ENCODE results near the gene PLAAT3.
"Not testable (repeated sequence)": the region's sequence is repeated elsewhere in the genome, so short reads cannot be mapped to it uniquely, and the experiment has no call there.

PLAAT3 gene

DNA sequence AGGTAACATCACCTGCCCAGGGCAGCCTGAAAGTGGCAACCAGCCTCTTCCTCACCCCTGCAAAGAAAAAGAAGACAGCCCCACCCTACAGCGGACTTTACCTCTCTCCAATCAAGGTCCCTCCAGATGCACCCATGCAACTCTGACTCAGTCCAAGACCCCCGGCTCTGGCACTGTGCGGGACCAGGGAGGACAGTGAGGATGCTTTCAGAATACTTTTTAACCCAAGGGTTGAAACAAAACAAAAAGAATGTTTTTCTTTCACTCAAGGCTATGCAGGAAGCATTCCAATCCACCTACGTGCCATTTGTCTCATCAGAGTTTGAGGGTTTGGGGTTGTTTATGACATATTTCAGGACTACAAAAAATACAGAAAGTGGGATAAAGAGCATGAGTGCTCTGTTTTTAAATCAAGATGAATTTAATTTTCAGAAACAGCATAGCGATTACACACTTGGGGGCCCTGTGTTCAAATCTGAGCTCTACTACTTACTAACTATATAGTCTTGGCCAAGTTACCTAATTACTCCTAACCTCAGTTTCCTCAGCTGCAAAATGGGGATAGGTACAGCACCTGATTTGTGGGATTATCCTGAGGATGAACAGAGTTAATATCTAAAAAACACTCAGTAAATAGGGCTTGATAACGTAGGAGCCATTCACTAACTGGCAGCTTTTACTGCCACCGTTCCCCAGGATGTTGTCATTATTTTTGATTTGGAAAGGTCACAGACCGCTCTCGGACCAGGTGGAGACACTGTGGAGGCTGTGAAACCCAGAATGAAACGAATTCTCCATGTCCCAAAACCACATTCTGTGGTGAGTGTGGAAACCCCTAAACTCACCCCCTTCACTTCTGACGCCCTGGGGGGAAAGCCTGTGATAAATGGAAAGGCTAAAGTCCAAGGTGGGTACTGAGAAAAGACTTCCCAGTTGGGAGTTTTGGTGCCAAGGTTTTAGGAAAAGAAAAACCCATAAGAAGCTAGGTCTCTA is 5.6 kb downstream of the PLAAT3 start:
- DNase-seq: no peak

DNA sequence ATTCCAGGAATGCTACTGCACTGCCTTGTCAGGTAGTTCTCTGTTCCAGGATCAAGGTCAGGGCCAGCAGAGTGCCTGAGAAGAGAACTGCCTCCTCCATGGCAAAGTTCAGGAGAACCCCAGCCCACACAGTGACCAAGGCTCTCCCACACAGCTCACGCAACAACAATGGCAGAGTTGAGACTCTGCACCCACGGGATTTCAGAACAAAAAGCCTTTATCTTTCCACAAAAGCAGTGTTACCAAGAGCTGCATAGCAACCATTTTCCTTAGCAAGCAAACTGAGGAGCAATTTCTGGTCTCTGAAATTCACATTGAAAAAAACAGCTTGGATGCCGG is 11.1 kb downstream of the PLAAT3 start:
- DNase-seq: no peak

DNA sequence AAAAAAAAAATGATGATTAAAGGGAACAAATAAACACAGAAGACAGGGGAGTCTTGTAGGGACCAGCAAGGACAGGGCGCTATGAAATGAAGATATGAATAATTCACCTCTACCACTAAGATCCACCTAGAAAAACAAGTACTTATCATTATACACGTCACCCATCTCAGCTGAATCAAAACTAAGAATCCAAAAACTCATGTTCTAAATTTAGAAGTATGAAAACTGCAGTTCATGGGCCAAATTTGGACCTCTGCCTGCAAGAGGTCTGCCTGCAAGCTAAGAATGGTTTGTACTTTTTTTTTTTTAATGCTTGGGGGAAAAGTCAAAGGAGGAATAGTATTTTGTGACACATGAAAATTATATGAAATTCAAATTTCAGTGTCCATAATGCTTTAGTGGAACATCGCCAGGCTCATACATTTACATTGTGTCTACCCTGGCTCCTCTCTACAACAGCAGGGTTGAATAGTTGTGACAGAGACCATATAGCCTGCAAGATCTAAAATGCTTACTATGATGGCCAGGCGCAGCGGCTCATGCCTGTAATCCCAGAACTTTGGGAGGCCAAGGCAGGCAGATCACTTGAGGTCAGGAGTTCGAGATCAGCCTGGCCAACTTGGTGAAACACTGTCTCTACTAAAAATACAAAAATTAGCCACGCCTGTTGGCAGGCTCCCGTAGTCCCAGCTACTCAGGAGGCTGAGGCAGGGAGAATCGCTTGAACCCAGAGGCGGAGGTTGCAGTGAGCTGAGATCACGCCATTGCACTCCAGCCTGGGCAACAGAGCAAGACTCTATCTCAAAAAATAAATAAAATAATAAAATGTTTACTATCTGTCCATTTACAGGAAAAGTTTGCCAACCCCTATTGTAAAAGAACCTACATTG is 11.7 kb downstream of the PLAAT3 start:
- not testable (repeated sequence) for DNase-seq

DNA sequence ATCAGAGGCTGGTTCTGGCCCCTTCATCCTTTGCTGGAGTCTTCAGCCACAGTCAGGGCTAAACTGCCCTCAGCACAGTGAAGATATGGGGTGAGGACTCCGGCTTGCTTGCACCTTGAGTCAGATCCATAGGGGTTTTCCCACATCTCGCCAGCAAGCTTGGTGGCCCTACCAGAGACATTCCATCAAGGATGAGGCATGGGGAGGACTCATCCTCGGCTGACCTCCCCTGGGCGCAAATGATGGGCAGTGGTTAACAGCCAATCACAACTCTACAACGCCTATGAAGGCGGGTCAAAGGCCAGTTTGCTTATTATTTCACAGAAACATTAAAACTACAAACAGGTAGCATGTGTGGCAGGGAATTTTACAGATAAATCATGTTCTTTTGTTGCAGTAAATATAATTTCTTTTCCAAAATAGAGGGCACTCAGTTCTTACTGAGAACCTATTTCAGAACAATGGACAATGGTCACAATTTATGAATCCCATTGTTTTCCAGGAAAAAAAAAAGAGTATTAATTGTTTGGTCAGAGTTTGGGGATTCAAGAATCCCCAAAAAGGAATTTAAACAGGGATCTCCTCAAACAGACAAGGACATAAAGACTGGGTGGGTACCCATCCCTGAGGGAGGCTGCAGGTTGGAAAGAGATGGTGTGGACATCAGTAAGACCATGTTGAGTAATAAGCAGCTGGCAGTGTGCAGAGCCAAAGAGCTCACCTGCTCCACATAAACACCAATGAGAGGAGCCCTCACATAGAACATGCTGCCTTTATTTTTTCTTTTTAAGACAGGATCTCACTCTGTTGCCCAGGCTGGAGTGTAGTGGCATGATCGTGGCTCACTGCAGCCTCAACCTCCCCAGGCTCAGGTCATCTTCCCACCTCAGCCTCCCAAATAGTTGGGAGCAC is 14.8 kb downstream of the PLAAT3 start:
- DNase-seq: no peak

DNA sequence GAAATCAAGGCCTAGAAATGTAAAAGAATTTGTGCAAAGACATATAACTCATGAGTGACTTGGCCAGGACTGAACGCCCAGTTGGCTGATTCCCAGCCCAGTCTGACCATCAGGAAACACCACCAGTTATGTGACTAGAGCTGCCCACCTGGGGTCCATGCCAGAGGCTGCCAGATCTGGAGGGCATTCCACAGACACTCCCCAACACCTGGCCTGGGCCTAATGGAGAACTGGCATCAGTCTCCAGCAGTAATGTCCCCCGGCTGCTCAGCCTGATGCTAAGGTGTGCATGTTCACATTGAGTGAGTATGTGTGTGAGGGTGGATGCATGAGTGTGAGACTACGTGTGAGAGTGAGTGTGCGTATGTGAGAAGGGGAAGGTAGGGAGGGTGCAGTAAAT is 15.7 kb downstream of the PLAAT3 start:
- no peak for DNase-seq

DNA sequence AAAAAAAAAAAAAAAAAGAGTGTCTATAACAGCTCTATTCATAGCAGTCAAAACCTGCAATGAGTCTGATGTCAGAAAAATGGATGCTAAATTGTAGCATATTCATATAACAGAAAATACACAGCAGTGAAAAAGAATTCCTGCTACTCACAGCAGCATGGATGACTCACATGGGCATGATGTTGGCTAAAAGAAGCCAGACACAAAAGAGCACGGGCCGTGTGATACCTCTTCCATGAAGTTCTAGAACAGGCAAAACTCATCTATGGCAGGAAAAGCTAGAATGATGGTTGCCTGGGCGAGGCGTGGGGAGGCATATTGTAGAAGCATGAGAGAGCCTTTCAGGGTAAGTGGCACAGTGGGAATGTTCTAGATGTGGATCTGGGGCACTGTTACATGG is 18.9 kb downstream of the PLAAT3 start:
- no peak for DNase-seq

DNA sequence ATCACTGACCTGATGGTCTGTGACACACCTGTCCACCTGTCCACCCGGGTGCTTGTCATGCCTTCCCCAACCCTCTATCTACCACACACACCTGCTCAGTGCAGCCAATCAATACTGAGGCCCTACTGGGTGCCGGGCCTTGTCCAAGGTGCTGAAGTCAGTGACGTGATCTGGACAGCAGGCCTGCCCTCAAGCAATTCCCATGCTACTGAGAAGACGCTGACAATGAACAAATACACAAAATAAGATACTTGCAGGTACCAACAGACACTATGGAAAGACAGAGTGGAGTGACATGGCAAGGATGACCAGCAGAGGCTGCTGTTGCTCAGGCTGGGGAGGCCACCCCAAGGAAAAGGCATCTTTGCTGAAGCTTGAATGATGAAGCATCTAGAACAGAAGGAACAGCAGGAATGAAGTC is 21.2 kb downstream of the PLAAT3 start:
- no peak for DNase-seq

DNA sequence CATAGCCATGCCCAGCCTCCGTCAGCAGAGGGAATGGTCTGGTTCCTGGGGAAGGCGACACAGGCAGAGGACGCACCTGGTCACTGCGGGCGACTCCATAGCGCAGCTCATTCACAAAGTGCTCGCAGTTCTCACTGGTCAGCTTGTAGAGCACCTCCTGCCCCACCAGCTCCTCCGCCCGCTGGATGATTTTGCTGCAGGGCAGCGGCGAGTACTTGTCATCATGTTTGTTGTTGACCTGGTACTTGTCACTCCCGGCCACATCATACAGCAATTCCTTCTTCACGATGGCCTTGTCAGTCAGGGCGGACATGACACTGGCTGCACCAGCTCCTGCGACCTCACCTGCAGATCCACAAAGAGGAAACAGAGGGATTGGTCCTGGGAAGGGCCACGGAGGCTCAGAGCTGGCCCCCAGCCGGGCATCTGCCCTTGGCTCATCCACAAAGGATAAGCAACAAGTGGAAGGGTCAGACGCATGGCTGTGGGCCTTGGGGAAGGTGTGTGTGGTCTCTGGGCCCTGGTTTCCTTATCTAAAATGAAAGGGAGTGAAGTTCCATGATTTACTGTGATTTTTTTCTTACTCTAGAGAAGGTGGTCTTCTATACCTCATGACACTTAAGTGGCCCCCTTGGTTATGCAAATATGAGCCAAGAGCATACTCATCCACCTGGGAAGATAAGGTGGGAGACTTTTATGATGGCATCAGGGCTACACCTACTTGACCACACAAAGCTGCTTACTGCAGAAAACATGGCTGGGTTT is 24.0 kb downstream of the PLAAT3 start:
- no peak for DNase-seq

DNA sequence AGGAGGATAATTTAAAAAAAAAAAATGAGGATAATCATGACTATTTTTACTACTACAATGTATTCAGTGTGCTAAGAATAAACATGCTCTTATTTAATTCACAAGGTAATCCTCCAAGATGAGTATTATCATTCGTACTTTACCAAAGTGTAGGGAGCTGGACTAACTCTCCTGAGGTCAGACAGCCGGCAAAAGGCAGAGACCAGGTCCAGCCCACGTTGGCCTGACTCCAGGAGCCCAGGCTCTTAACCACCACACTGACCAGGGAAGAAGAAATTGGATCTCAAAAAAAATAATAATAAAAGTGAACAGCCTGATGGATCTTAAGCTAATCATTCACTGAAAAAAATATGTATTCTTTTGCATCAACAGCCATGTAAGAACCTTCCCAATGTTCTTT is 25.2 kb downstream of the PLAAT3 start:
- no peak for DNase-seq

DNA sequence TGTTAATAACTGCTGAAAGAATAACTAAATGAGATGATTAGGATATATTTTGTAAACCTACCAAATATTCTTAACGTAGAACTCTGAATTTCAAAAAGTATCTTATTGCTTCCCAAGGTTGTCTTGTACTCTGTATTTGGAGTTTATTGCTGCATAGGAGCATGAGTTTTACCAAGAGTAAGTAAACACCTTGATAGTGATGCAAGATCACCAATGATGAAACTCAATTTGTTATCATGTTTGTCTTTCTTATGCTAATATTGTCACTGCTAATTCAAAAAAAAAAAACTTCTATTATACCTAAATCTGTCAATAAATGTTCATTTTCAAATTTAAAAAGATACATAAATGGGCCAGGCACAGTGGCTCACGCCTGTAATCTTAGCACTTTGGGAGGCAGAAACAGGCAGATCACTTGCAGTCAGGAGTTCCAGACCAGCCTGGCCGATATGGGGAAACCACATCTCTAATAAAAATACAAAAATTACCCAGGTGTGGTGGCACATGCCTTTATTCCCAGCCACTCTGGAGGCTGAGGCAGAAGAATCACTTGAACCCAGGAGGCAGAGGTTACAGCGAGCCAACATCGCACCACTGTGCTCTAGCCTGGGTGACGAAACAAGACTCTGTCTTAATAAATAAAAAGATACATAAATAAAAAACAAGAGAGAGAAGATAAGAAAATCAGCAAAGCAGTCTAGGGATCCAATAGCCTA is 27.6 kb downstream of the PLAAT3 start:
- DNase-seq: no peak

DNA sequence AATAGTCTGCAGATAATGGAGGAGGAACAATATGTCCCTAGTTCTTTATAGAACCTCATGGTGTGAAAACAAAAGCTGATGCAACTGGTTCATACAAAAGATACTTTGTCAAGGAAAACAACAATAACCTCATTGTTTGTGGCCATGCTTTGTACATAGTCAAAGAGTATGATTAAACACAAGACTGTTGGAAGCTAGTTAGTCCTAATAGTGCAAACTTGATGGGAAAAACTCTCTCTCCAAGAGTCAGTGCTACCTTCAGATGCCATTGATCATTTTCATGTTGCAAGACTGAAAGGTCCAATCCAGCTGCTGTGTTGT is 30.9 kb downstream of the PLAAT3 start:
- no peak for DNase-seq

DNA sequence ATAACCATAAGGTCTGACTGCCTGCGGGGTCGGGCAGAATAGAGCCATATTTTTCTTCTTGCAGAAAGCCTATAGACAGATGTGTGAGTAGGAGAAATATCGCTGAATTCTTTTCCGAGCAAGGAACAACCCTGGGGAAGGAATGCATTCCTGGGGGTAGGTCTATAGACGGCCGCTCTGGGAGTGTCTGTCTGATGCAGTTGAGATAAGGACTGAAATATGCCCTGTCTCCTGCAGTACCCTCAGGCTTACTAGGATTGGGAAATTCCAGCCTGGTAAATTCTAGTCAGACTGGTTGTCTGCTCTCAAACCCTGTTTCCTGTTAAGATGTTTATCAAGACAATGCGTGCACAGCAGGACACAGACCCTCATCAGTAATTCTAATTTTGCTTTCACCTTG is 33.0 kb downstream of the PLAAT3 start:
- not testable (repeated sequence) for DNase-seq

DNA sequence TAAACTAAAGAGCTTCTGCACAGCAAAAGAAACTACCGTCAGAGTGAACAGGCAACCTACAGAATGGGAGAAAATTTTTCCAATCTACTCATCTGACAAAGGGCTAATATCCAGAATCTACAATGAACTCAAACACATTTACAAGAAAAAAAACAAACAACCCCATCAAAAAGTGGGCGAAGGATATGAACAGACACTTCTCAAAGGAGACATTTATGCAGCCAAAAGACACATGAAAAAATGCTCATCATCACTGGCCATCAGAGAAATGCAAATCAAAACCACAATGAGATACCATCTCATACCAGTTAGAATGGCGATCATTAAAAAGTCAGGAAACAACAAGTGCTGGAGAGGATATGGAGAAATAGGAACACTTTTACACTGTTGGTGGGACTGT is 35.4 kb downstream of the PLAAT3 start:
- not testable (repeated sequence) for DNase-seq

DNA sequence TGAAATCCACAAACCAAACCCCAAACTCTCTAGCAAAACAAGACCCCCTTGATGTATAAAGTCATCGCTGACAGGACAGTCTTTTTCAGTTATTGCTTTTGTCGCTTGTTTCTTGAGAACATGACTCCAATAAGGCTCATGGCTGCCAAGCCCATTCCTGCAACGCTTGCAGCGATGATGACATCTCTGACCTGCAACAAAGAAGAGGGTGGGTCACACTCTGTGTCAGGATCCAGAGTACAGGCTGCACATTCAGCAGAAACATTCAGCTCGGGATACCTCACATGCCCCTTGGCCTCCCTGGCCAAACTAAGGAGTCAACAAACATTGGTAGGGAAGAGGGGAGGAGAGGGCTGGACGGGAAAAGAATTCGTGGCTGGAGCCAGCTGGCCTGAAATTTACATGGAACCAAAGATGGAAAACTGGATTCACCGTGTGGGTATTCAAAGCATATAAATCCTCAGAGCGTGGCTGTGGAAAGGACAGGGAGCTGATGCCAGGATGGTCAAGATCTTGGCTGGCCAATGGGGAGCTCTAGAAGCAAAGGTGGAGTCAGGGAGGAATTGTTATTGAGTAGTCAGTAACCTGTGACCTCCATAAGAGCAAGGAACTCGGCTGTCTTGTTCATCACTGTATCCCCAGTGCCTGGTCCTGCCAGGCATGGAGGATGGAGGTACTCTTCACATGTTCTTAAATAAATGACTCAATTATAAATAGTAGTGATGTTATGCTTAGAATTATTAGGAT is 39.2 kb downstream of the PLAAT3 start:
- DNase-seq: no peak

DNA sequence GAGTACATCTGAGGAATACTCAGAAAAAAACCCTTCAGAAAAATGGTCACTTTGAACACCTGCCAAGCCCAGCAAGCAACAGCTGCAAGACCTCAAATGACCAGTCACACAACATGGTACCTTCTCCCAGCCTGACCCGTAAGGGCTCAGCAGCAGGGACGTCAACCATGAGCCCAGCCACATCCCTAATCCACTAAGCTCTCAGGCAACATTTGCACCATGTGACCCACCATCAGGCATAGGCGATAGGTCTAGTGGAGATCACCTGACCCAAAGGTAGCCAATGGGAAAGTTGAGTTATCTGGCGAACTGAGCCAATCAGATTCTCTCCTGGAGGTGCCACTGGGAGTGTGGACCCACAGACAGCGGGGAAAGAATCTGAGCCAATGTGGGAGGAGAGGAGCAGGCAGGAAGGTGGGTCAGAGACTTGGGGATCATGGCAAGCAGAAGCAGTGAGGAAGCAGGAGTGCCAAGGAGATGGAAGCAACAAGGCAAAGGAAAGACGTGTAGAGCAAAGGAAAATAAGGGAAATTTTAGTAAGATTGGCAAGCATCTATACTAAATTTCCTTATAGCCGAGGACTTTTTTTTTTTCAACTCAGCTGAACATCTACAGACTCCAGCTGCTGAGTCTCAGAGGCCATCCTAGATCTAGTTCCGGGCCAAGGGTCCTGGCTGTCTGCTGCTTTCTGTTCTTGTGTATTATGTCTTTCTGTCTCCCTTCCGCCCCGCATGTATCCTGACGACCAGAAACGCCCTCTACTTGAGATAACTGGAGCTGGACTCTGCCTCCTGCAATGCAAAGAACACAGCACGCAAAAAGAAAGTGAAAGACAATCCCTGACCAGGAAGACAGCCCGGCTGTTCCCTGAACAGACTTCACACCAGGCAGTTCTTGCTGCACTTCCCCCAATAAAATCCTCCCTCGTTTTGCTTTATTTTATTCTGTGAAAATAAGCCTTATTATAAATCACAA is 40.1 kb downstream of the PLAAT3 start:
- no peak for DNase-seq

DNA sequence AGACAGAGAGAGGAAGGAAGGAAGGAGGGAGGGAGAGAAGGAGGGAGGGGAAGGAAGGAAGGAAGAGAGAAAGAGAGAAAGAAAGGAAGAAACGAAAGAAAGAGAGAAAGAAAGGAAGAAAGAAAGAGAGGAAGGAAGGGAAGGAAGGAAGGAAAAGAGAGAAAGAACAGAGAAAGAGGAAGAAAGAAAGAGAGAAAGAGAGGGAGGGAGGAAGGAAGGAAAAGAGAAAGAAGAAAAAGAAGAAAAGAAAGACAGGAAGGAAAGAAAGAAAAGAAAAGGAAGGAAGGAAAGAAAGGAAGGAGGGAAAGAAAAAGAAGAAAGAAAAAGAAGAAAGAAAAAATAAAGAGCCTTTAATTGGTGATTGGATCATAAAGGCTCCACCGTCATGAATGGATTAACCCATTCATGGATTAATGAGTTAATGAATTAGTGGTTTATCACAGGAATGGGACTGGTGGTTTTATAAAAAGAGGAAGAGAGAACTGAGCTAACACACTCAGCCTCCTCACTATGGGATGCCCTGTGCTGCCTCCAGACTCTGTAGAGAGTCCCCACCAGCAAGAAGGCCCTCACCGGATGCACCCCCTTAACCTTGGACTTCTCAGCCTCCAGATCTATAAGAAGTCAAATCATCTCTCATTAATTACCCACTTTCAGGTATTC is 42.1 kb downstream of the PLAAT3 start:
- no peak for DNase-seq

DNA sequence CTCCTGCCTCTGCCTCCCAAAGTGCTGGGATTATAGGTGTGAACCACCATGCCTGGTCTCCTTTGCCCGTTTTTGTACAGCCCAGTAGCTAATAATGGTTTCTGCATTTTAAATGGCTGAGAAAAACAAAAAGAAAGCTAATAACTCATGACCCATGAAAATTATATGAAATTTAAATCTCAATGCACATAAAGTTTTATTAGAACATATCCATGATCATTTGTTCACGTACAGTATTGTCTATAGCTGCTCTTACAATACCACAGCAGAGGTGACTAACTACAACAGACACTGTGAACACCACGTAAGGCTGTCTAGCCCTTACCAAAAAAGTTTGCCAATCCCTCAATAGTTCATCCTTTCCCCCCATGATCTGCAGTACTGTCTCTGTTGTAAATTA is 44.7 kb downstream of the PLAAT3 start:
- DNase-seq: no peak

DNA sequence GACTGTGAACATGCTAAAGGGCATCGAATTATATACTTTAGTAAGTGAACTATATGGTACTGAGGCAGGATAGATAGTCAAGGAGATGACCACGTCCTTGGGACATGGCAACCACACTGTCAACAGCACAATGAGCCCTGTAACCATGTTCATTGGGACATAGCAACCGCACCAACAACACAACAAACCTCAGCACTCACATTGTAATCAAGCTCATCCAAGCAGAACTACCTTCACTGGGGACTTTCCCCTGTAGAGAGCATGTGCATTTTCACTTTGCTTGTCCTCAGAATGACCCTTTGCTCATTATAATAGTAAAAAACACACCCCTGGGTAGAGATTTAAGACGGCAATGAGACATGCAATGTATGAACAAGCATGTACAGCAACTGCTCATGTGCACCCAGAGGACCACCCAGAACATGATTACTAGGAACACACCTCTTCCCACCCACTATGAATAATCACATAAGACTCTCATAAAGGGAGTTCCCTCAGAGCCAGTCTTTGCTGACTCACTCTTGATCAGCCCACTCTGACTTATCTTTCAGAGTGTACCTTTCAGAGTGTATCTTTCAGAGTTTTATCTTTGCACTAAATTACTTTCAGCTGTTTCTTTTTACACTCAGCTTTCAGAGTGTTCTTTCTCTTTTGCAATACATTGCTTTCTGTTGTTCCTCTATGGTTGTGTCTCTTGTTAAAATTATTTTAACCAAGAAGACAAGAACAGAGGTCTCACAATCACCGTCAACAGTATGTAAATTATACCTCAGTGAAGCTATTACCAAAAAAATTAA is 47.0 kb downstream of the PLAAT3 start:
- DNase-seq: peak; percentile 38
